Measurements from ENCODE around the gene NBR1.
"Not testable (repeated sequence)": the region's sequence is repeated elsewhere in the genome, so short reads cannot be mapped to it uniquely, and the experiment has no call there.

Gene NBR1

DNA sequence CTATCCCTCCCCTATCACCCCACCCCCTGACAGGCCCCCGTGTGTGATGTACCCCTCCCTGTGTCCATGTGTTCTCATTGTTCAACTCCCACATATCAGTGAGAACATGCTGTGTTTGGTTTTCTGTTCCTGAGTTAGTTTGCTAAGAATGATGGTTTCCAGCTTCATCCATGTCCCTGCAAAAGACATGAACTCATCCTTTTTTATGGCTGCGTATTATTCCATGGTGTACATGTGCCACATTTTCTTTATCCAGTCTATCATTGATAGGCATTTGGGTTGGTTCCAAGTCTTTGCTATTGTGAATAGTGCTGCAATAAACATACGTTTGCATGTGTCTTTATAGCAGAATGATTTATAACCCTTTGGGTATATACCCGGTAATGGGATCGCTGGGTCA lies 15.6 kb downstream of the NBR1 start:
- H3K4me1 Mint-ChIP-seq, H3K4me3 Mint-ChIP-seq, H3K27me3 Mint-ChIP-seq, H3K27ac Mint-ChIP-seq, H3K9me3 Mint-ChIP-seq: not testable (repeated sequence)
- H3K36me3 Mint-ChIP-seq: peaks cover 14% of the 10 kb centered on the region

DNA sequence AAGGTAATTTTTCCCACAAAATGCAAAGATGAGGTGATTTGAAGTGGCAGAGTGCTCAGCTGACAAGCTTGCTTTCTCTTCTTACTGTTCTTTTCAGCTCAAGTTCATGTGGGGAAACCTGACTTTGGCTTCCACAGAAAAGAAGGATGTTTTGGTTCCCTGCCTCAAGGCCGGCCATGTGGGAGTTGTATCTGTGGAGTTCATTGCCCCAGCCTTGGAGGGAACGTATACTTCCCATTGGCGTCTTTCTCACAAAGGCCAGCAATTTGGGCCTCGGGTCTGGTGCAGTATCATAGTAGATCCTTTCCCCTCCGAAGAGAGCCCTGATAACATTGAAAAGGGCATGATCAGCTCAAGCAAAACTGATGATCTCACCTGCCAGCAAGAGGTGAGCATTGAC lies 22.2 kb downstream of the NBR1 start:
- Mint-ChIP-seq H3K4me3 (no peak overlapping the region), H3K9me3 (no peaks in the 10 kb centered on the region), H3K36me3 (peaks cover 18% of the 10 kb centered on the region), H3K27me3 (no peaks in the 10 kb centered on the region), H3K27ac (no peak overlapping the region), H3K4me1 (peaks cover 1% of the 10 kb centered on the region)

DNA sequence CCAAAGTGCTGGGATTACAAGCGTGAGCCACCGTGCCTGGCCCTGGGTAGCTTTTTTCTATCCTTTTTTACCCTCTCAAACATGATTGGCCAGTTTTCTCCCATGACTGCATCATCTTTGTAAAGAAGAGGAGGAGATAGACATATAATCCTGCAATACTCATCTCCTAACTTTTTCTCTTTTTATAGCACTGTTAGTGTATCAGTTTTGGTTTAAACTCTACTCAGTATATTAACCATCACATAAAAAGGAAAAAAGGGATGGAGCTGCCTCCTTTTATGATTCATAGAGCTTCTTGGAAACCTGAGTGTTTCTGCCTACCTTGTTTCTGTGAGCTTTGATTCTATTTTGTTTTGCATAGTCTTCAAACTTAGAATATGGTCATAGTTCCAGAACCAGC lies 28.6 kb downstream of the NBR1 start:
- Mint-ChIP-seq H3K4me1 (peaks cover 6% of the 10 kb centered on the region), H3K27ac (peak overlapping the region; percentile 66), H3K36me3 (peaks cover 10% of the 10 kb centered on the region), H3K4me3 (no peak overlapping the region), H3K9me3 (no peaks in the 10 kb centered on the region), H3K27me3 (no peaks in the 10 kb centered on the region)

DNA sequence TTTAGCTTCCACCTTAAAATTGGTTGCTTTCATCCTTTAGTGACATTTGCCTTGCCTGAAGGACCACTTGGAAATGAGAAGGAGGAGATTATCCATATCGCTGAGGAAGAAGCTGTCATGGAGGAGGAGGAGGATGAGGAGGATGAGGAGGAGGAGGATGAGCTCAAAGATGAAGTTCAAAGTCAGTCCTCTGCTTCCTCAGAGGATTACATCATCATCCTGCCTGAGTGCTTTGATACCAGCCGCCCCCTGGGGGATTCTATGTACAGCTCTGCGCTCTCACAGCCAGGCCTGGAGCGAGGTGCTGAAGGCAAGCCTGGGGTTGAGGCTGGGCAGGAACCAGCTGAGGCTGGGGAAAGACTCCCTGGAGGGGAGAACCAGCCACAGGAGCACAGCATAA lies 29.1 kb downstream of the NBR1 start:
- Mint-ChIP-seq H3K9me3 (no peaks in the 10 kb centered on the region), H3K27ac (peak overlapping the region; percentile 66), H3K36me3 (peaks cover 9% of the 10 kb centered on the region)

DNA sequence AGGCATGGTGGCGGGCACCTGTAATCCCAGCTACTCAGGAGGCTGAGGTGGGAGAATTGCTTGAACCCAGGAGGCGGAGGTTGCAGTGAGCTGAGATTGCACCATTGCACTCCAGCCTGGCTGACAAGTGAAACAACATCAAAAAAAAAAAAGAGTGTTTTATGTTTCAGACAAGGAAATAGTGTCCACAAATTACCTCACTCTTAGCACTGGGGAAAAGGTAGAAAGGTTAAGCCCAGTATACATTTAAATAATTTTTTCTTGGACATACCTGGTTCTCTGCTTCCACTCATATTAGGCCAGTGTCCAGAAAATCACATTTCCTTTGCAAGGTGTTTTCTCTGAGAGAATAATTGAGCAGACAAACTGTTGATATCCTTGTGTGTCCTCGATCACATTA lies 32.0 kb downstream of the NBR1 start:
- H3K27me3 Mint-ChIP-seq, H3K9me3 Mint-ChIP-seq, H3K4me3 Mint-ChIP-seq, H3K4me1 Mint-ChIP-seq, H3K27ac Mint-ChIP-seq: not testable (repeated sequence)
- H3K36me3 Mint-ChIP-seq: peaks cover 15% of the 10 kb centered on the region

More for the DNA sequence above, 29.1 kb downstream of the NBR1 start:
- peaks cover 6% of the 10 kb centered on the region for H3K4me1 Mint-ChIP-seq
- H3K27me3 Mint-ChIP-seq: no peaks in the 10 kb centered on the region
- H3K4me3 Mint-ChIP-seq: no peak overlapping the region

DNA sequence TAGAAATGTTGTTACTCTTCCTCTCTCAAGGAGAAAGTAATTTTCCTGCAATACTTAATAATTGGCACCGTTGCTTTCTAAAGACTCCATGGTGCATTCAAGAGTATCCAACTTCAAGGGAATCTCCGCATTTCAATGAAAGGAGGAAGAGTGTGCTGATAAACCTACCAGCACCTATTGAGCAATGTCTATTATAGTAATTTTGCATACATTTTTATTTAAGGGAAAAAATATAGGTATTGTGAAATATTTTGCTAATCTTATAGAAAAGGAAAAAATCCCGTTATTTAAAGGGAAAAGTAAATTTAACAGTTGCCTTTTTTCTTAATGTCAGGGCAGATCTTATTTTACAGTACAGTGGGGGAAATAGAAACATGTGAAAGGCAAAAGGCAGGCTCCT lies 39.6 kb downstream of the NBR1 start:
- peaks cover 10% of the 10 kb centered on the region for H3K36me3 Mint-ChIP-seq

DNA sequence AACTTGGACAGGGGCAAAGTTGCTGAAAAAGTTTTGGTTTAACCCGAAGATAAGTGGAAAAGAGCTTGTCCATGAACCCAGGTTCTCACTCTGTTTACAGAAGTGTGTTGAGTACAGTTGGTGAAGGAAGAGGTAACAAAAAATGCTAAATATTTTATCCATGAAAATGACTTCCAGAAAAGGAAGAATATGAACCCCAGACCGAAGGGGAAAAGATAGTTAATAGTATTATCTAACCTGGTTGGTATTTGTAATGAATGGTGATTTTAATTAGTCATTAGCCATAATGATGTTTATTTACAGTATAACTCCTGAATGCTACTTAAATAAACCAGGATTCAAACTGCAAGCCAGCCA lies 40.1 kb downstream of the NBR1 start:
- Mint-ChIP-seq H3K36me3 (peaks cover 13% of the 10 kb centered on the region), H3K27ac (peak overlapping the region; percentile 97)

More for the DNA sequence above, 39.6 kb downstream of the NBR1 start:
- H3K27me3 Mint-ChIP-seq: no peaks in the 10 kb centered on the region
- H3K4me1 Mint-ChIP-seq: peaks cover 34% of the 10 kb centered on the region
- H3K27ac Mint-ChIP-seq: peak overlapping the region; percentile 97
- H3K9me3 Mint-ChIP-seq: no peaks in the 10 kb centered on the region
- H3K4me3 Mint-ChIP-seq: peak overlapping the region; percentile 98

DNA sequence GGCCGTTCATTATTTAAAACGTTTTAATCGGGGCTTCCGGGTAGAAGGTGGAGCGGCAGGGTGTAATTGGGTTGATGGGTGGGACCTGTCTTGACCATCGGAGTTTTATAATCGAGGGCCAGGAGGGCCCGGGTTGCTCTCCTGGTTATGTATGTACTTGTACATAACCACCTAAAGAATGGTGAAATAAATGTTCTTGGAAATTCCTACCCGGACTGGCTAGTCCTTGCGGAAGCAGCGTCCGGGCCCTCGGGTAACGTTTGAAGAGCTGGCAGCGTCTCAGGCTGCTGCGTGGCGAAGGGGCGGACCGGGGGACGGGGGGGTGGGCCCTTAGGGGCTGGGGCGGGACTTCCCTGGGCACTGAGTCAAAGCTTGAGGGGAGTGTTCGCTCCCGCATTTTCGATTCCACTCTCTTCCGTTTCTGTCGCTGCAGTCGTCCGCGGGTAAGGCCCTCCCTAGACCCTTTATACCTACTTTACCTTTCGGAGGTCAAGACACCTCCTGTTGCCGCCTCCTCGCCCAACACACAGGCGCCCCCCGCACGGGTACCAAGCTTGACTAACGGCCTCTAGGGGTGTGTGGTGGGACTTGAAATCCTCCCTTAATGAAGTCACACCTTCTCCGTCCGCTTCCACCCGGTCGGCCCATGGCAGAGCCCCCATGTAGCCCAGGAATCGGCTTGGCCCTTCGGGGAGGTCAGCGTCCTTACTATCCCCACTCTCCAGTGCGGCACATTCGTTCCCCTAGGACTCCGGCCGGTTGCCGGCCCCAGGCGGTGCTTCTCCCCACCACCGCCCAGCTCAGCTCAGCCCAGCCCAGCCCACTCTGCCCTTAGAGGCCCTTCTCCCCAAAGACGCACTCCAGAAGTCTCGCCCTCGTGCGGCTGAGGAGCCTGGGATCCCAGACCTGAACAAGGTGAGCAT lies 40.7 kb downstream of the NBR1 start, which contains the start of gene TMEM106A:
TMEM106A (plus strand) TSS at position 396 of the 923 bp plus-strand sequence. CDS start 1,167 bp downstream, outside the sequence.
- Mint-ChIP-seq H3K36me3 (peaks cover 13% of the 10 kb centered on the region), H3K4me3 (peak within 1 kb of the TSS; percentile 98), H3K4me1 (peaks cover 39% of the 10 kb centered on the region), H3K27ac (peak within 1 kb of the TSS; percentile 97), H3K9me3 (no peaks in the 10 kb centered on the region), H3K27me3 (no peaks in the 10 kb centered on the region)

More for the DNA sequence above, 40.1 kb downstream of the NBR1 start:
- no peaks in the 10 kb centered on the region for H3K9me3 Mint-ChIP-seq
- peaks cover 34% of the 10 kb centered on the region for H3K4me1 Mint-ChIP-seq
- no peaks in the 10 kb centered on the region for H3K27me3 Mint-ChIP-seq
- H3K4me3 Mint-ChIP-seq: peak overlapping the region; percentile 98

DNA sequence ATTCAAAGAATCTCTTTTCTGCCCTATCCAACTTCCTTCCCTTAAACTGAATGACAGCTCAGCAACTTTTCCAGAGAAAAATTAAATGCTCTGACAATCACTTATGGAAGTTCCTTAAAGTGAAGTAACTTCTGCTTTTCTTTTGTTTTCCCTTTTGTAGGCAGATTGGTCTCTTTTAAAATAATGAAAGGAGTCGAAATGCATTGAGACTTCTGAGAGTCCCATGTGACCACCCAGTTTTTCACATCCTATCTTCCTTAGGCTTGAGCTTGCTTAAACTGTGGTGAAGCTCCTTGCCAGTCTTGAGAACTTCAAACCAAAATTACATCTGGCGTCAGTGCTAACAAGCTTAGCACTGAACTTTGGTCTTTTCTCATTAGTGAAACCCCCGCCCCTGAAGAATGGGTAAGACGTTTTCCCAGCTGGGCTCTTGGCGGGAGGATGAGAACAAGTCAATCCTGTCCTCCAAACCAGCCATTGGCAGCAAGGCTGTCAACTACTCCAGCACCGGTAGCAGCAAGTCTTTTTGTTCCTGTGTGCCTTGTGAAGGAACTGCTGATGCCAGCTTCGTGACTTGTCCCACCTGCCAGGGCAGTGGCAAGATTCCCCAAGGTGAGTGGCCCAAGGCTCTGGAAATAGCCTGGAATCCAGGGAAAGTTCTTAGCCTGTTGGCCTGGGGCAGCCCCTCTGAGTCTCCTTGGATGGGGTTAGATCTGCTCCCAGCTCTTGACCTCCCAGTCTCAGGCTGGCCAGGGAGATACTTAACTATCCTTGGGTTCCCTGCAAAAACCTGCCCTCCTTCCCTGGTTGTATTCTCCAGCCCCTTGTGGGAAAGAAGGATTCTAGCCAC lies 41.9 kb downstream of the NBR1 start:
- Mint-ChIP-seq H3K9me3 (no peaks in the 10 kb centered on the region), H3K36me3 (peaks cover 10% of the 10 kb centered on the region), H3K27ac (peak overlapping the region; percentile 94), H3K4me1 (peaks cover 50% of the 10 kb centered on the region), H3K4me3 (peak overlapping the region; percentile 98), H3K27me3 (no peaks in the 10 kb centered on the region)

DNA sequence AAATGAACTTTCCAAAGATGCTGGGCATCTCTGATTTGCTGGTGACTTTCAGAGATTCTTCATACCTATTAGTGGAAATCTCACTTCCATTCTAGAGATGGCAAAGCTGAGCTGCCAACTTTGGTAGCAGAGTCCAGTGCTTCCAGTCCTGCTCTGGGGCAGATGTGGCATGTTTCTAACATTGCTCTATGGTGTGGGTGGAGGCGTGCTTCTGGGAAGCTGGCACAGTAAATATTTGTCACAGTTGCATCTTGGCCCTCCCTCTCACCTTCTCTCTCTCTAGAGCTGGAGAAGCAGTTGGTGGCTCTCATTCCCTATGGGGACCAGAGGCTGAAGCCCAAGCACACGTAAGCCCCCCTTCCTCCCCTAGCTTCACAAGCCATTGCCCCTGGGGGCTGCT lies 42.5 kb downstream of the NBR1 start:
- peak overlapping the region; percentile 8 for H3K27ac Mint-ChIP-seq
- H3K4me3 Mint-ChIP-seq: peak overlapping the region; percentile 36
- H3K27me3 Mint-ChIP-seq: no peaks in the 10 kb centered on the region
- peaks cover 54% of the 10 kb centered on the region for H3K4me1 Mint-ChIP-seq
- H3K9me3 Mint-ChIP-seq: no peaks in the 10 kb centered on the region
- H3K36me3 Mint-ChIP-seq: peaks cover 9% of the 10 kb centered on the region

DNA sequence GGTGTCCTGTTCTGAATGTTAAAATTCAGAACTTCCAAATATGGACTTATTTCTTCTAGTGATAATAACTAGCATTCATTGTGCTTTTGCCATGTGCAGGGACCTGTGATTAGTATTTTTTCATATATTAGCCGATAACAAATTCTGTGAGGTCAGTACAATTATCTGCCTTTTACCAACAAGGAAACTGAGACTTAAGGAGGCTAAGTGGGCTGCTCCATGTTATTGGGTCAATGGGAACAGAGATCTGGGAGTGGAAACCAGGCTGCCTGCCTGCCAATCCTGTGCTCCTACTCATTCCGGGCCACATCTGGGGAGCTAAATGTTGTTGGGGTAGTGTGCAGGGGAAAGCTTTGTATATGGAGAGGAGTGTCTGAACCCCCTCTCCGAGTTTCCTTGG lies 44.3 kb downstream of the NBR1 start:
- Mint-ChIP-seq H3K36me3 (peaks cover 6% of the 10 kb centered on the region), H3K4me3 (no peak overlapping the region), H3K27me3 (no peaks in the 10 kb centered on the region), H3K4me1 (peaks cover 55% of the 10 kb centered on the region), H3K9me3 (no peaks in the 10 kb centered on the region), H3K27ac (no peak overlapping the region)

DNA sequence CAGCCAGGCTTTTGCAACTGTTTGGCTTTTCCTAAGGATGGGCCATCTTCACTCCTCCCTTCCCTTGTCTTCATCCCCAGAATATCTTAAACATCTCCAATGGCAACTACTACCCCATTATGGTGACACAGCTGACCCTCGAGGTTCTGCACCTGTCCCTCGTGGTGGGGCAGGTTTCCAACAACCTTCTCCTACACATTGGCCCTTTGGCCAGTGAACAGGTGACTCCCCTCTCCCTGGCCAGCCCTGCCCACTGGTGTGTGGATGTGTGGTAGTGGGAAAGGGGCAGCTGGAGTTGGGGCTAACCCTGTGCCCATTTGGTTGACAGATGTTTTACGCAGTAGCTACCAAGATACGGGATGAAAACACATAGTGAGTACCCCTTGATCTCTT lies 45.4 kb downstream of the NBR1 start:
- no peak overlapping the region for H3K4me3 Mint-ChIP-seq
- H3K9me3 Mint-ChIP-seq: no peaks in the 10 kb centered on the region
- H3K36me3 Mint-ChIP-seq: peaks cover 6% of the 10 kb centered on the region
- no peak overlapping the region for H3K27ac Mint-ChIP-seq
- peaks cover 47% of the 10 kb centered on the region for H3K4me1 Mint-ChIP-seq
- H3K27me3 Mint-ChIP-seq: no peaks in the 10 kb centered on the region

DNA sequence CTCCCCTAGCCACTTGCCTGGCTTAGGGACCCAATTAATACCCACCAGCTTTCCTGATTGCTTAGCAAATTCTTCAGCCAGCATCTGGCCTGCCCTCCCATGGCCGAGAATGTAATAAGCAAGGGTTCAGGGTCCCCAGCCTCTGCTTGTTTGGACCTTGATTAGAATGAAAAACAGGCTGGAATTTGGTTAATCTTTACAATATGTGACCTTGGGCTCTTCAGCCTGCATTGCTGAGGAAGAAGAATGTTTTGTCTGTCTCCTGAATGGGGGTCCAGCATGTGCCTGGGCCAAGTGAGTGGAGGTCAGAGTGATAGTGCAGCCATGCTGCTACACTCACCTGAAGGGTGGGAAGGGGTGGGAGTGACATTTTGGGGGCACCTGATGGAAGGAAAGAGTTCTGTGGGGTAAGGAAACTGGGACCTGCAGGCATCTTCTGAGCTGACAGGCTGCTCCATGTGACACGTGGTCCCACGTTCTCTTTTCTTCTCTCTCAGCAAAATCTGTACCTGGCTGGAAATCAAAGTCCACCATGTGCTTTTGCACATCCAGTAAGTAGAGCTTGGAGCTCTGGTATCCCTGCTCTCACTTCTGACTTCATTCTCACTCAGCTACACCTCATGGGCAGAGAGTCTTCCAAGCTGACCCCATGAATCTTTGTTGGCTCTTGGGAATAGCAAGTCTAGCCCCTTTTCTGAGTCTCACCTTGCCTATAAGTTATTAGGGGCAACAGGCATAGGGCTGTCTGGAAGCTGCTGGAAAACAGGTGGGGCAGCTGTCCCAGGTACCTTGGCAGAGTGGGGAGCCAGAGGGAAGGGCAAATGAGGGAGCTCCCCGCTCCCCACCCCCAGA lies 46.0 kb downstream of the NBR1 start:
- Mint-ChIP-seq H3K4me1 (peaks cover 45% of the 10 kb centered on the region), H3K36me3 (peaks cover 6% of the 10 kb centered on the region), H3K27ac (peak overlapping the region; percentile 19), H3K27me3 (no peaks in the 10 kb centered on the region), H3K4me3 (no peak overlapping the region), H3K9me3 (no peaks in the 10 kb centered on the region)

DNA sequence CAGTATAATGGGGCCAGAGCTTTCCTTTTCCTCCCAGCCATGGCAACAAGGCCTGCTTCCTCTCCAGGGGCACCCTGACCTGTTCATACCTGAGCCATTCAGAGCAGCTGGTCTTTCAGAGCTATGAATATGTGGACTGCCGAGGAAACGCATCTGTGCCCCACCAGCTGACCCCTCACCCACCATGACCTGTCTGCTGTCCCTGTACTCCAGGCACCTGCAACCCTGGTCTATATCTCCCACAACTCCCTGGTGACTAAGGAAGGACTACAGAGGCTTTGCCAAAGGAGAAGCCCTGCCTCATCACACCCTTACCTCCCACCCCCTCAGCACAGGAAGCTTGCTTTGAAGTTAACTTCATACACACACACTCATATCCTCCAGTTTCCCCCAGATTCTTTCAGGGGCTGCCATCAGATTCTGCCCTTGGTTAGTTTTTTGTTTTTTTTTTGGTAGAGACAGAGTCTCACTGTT lies 46.6 kb downstream of the NBR1 start:
- H3K4me1 Mint-ChIP-seq: peaks cover 38% of the 10 kb centered on the region
- peak overlapping the region; percentile 86 for H3K27ac Mint-ChIP-seq
- no peaks in the 10 kb centered on the region for H3K9me3 Mint-ChIP-seq
- no peaks in the 10 kb centered on the region for H3K27me3 Mint-ChIP-seq
- peaks cover 6% of the 10 kb centered on the region for H3K36me3 Mint-ChIP-seq
- peak overlapping the region; percentile 60 for H3K4me3 Mint-ChIP-seq

DNA sequence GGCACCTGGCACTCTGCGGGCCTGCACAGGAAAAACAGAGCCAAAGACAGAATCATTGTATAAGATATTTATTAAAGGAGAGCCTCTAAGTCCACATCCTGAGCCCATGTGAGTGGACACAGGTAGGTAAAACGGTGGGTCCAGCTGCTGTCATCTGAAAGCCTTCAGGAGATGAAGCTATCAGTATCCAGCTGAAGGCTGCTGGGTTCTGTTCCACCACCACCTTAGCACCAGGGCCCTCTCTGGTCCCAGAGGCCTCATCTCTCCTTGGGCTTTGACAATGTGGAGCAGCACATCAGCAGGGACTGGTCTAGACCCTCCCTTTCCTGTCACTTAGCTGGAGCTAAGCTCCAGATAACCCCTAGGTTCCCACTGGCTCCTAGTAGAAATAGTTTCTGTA lies 48.0 kb downstream of the NBR1 start:
- H3K4me1 Mint-ChIP-seq: peaks cover 25% of the 10 kb centered on the region
- H3K27ac Mint-ChIP-seq: peak overlapping the region; percentile 35
- H3K9me3 Mint-ChIP-seq: no peaks in the 10 kb centered on the region
- H3K36me3 Mint-ChIP-seq: peaks cover 6% of the 10 kb centered on the region
- no peak overlapping the region for H3K4me3 Mint-ChIP-seq
- H3K27me3 Mint-ChIP-seq: no peaks in the 10 kb centered on the region
